Esophagus (tissue), 2 donors: ENCODE data around the gene IQGAP1. TPM values are rescaled to one million over a fixed set of nuclear protein-coding genes. Genes with fewer than 3 reads are reported as not detected.
A peak's percentile ranks its signal among the peaks of the same experiment; 100 is the strongest.

Source experiments
- H3K27ac ChIP-seq, 2 donors: one replicate each; pipeline ENCODE4 v1.5.1; 2013; ENCODE audit warnings: low read depth in 2 of 2, mild to moderate bottlenecking in 2 of 2, inconsistent platforms in 1 of 2, low read length in 1 of 2, moderate library complexity in 1 of 2
- H3K27me3 ChIP-seq, 2 donors: one replicate each; pipeline ENCODE4 v1.6.1; 2013; ENCODE audit warnings: low read length in 2 of 2, control low read depth in 1 of 2, mild to moderate bottlenecking in 1 of 2; ENCODE audit not compliant: insufficient read depth in 2 of 2, control insufficient read depth in 1 of 2
- H3K36me3 ChIP-seq, 2 donors: one replicate each; pipeline ENCODE4 v1.6.1; 2013; ENCODE audit warnings: low read length in 1 of 2; ENCODE audit not compliant: control insufficient read depth in 2 of 2, insufficient read depth in 2 of 2
- H3K4me1 ChIP-seq, 2 donors: one replicate each; pipeline ENCODE4 v1.6.1; 2013; ENCODE audit warnings: low read length in 1 of 2; ENCODE audit not compliant: control insufficient read depth in 2 of 2, insufficient read depth in 2 of 2
- H3K4me3 ChIP-seq, 2 donors: one replicate each; pipeline ENCODE4 v1.5.1; 2013; ENCODE audit warnings: low read length in 2 of 2, mild to moderate bottlenecking in 2 of 2, low read depth in 1 of 2, moderate library complexity in 1 of 2
- H3K9me3 ChIP-seq, 2 donors: one replicate each; pipeline ENCODE4 v1.6.1; 2013; ENCODE audit warnings: mild to moderate bottlenecking in 2 of 2, low read depth in 1 of 2, low read length in 1 of 2, moderate library complexity in 1 of 2; ENCODE audit not compliant: control insufficient read depth in 2 of 2, insufficient read depth in 1 of 2
- whole genome bisulfite sequencing, 2 donors: extraction: QIAGEN DNeasy Blood & Tissue Kit; methylation state at CpG; one replicate each; pipeline ENCODE4 v1.1.7; 2013; 5-methylcytosine and 5-hydroxymethylcytosine counted together
- polyA plus RNA-seq, 2 donors: library from polyadenylated mRNA; stranded (reverse); fragments of 200-250 nt; gene quantifications; one replicate each; pipeline ENCODE4 v1.2.3, GENCODE V29; 2013
- donor health status: healthy with polysubstance abuse.
- donor health status: Bipolar disorder and iron deficiency.

Gene IQGAP1
- polyA plus RNA-seq, 2 donors, result 68.4 to 106 TPM

GRCh38 chr15:90422936-90423335 is 34.9 kb downstream of the IQGAP1 start:
- WGBS, 2 donors, result 61 to 62% methylated on average over 3 of the region's 3 CpGs
- Histone ChIP-seq H3K27ac (no peak overlapping the region), H3K4me1 (peaks cover 2 to 7% of the 10 kb centered on the region in 2 donors), H3K36me3 (no peaks in the 10 kb centered on the region), H3K9me3 (no peaks in the 10 kb centered on the region), H3K27me3 (no peaks in the 10 kb centered on the region), H3K4me3 (no peak overlapping the region)

GRCh38 chr15:90423801-90424319 is 35.8 kb downstream of the IQGAP1 start:
- no peaks in the 10 kb centered on the region for H3K9me3 ChIP-seq
- 44 to 58% methylated on average over 4 of the region's 4 CpGs for WGBS, 2 donors
- H3K27me3 ChIP-seq, result no peaks in the 10 kb centered on the region
- H3K4me1 ChIP-seq, result peaks cover under 1 to 7% of the 10 kb centered on the region in 2 donors
- H3K4me3 ChIP-seq, result no peak overlapping the region
- no peaks in the 10 kb centered on the region for H3K36me3 ChIP-seq
- peak overlapping the region in 1 of 2 donors; percentile 60 for H3K27ac ChIP-seq

GRCh38 chr15:90425726-90426346 is 37.8 kb downstream of the IQGAP1 start:
- no peaks in the 10 kb centered on the region for H3K36me3 ChIP-seq
- H3K4me1 ChIP-seq, result peaks cover 0 to 3% of the 10 kb centered on the region in 2 donors
- H3K4me3 ChIP-seq, result no peak overlapping the region
- WGBS, 2 donors, result 77% methylated on average over 2 of the region's 2 CpGs
- no peaks in the 10 kb centered on the region for H3K27me3 ChIP-seq
- H3K9me3 ChIP-seq, result no peaks in the 10 kb centered on the region
- H3K27ac ChIP-seq, result no peak overlapping the region

- Histone ChIP-seq H3K4me1 (peaks cover 0 to 3% of the 10 kb centered on the region in 2 donors), H3K36me3 (no peaks in the 10 kb centered on the region), H3K27me3 (no peaks in the 10 kb centered on the region), H3K4me3 (no peak overlapping the region), H3K27ac (no peak overlapping the region), H3K9me3 (no peaks in the 10 kb centered on the region)
- WGBS, 2 donors, result 66 to 90% methylated on average over 5 of the region's 5 CpGs
Measured at GRCh38 chr15:90427185-90427584, 39.1 kb downstream of the IQGAP1 start.

- no peaks in the 10 kb centered on the region for H3K9me3 ChIP-seq
- no peaks in the 10 kb centered on the region for H3K36me3 ChIP-seq
- no peak overlapping the region for H3K27ac ChIP-seq
- no peak overlapping the region for H3K4me3 ChIP-seq
- H3K4me1 ChIP-seq, result no peaks in the 10 kb centered on the region
- H3K27me3 ChIP-seq, result no peaks in the 10 kb centered on the region
- 71 to 83% methylated on average over 1 of the region's 1 CpG for WGBS, 2 donors
Measured at GRCh38 chr15:90432253-90432652, 44.2 kb downstream of the IQGAP1 start.

GRCh38 chr15:90435652-90436337 is 47.8 kb downstream of the IQGAP1 start:
- no peak overlapping the region for H3K4me3 ChIP-seq
- H3K9me3 ChIP-seq, result no peaks in the 10 kb centered on the region
- no peaks in the 10 kb centered on the region for H3K4me1 ChIP-seq
- no peaks in the 10 kb centered on the region for H3K27me3 ChIP-seq
- 73 to 83% methylated on average over 1 of the region's 1 CpG for WGBS, 2 donors
- H3K36me3 ChIP-seq, result no peaks in the 10 kb centered on the region
- H3K27ac ChIP-seq, result no peak overlapping the region

- Histone ChIP-seq H3K4me1 (no peaks in the 10 kb centered on the region), H3K36me3 (no peaks in the 10 kb centered on the region), H3K27me3 (no peaks in the 10 kb centered on the region), H3K27ac (no peak overlapping the region), H3K9me3 (no peaks in the 10 kb centered on the region), H3K4me3 (no peak overlapping the region)
- 84 to 86% methylated on average over 4 of the region's 4 CpGs for WGBS, 2 donors
Measured at GRCh38 chr15:90436952-90437351, 48.9 kb downstream of the IQGAP1 start.

GRCh38 chr15:90437516-90437915 is 49.5 kb downstream of the IQGAP1 start:
- Histone ChIP-seq H3K9me3 (no peaks in the 10 kb centered on the region), H3K27me3 (no peaks in the 10 kb centered on the region), H3K4me1 (no peaks in the 10 kb centered on the region), H3K27ac (no peak overlapping the region), H3K36me3 (peaks cover 0 to 5% of the 10 kb centered on the region in 2 donors), H3K4me3 (no peak overlapping the region)
- WGBS, 2 donors, result 97 to 98% methylated on average over 2 of the region's 2 CpGs

GRCh38 chr15:90439946-90440345 is 51.9 kb downstream of the IQGAP1 start:
- 41 to 59% methylated on average over 2 of the region's 2 CpGs for WGBS, 2 donors

More at GRCh38 chr15:90439946-90440345, 51.9 kb downstream of the IQGAP1 start:
- H3K4me1 ChIP-seq, result no peaks in the 10 kb centered on the region
- H3K27me3 ChIP-seq, result no peaks in the 10 kb centered on the region
- H3K4me3 ChIP-seq, result no peak overlapping the region
- H3K27ac ChIP-seq, result no peak overlapping the region
- H3K9me3 ChIP-seq, result no peaks in the 10 kb centered on the region
- peaks cover 3 to 8% of the 10 kb centered on the region in 2 donors for H3K36me3 ChIP-seq
